HEK293T (cell line): ENCODE measurements around the gene ZCCHC14.

ENCODE experiments used
- ELF4 ChIP-seq: fragments of 450-650 bp; IDR thresholded peaks from 2 replicates; pipeline ENCODE4 v1.6.1; 2017; ENCODE audit warnings: antibody characterized with exemption
- FOXK2 ChIP-seq: fragments of 450-650 bp; IDR thresholded peaks from 2 replicates; pipeline ENCODE4 v1.6.1; 2016; ENCODE audit warnings: mild to moderate bottlenecking
- FOXM1 ChIP-seq: fragments of 450-650 bp; IDR thresholded peaks from 2 replicates; pipeline ENCODE4 v1.6.1; 2017; ENCODE audit warnings: mild to moderate bottlenecking, borderline replicate concordance
- NFRKB ChIP-seq: fragments of 450-650 bp; IDR thresholded peaks from 2 replicates; pipeline ENCODE4 v1.6.1; 2016; ENCODE audit warnings: mild to moderate bottlenecking, moderate library complexity
- SP1 ChIP-seq: fragments of 450-650 bp; IDR thresholded peaks from 2 replicates; pipeline ENCODE4 v1.6.1; 2017

- TF ChIP-seq SP1 (no peak), ELF4 (no peak), NFRKB (no peak), FOXM1 (no peak), FOXK2 (no peak)
Measured at GRCh38 chr16:87380881-87381280, 111.9 kb downstream of the ZCCHC14 start.
